ENCODE measurements around the gene PABPN1L.
"Not testable (repeated sequence)": the region's sequence is repeated elsewhere in the genome, so short reads cannot be mapped to it uniquely, and the experiment has no call there.

Gene PABPN1L

DNA sequence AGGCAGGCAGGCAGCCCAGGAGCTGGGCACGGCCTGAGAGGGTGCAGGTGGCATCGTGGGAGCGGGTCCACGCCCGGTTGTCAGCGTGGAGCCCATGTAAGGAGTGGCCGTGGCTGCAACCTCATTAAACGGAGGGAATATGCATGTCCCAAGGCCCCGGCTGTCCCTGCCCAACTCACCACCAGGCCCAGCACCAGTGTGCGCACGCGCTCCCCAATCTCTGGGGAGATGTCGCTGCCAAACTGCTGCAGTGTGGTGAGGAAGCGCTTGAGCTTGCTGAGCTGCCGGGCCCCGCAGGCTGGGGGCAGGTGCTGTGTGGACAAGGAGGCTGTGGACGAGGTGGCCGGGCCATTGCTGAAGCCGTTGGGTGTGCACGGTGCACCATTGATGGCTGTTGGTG is 25.6 kb upstream of the PABPN1L start:
- no peak overlapping the region for H3K27ac ChIP-seq
- TF ChIP-seq, protein P1, sequence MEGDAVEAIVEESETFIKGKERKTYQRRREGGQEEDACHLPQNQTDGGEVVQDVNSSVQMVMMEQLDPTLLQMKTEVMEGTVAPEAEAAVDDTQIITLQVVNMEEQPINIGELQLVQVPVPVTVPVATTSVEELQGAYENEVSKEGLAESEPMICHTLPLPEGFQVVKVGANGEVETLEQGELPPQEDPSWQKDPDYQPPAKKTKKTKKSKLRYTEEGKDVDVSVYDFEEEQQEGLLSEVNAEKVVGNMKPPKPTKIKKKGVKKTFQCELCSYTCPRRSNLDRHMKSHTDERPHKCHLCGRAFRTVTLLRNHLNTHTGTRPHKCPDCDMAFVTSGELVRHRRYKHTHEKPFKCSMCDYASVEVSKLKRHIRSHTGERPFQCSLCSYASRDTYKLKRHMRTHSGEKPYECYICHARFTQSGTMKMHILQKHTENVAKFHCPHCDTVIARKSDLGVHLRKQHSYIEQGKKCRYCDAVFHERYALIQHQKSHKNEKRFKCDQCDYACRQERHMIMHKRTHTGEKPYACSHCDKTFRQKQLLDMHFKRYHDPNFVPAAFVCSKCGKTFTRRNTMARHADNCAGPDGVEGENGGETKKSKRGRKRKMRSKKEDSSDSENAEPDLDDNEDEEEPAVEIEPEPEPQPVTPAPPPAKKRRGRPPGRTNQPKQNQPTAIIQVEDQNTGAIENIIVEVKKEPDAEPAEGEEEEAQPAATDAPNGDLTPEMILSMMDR (conservative IDR thresholded peaks at IDR 0.05), result no peak

DNA sequence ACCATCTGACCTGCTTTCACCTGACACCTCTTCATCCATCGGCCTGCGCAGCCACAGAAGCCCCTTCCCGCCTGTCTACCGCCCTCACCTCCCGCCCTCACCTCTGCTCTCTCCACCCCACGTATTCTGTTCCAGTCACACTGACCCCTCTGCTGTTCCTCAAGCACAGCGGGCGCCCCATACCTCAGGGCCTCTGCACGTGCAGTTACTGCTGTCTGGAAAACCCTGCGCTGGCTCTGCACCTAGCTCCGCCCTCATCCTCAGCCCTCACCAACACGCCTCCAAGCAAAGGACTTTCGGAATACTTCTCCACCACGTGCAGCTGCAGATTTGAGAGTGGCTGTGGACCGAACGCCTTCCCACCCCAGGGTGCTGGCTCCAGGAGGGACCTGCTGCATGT is 24.6 kb upstream of the PABPN1L start:
- TF ChIP-seq, protein P1 (conservative IDR thresholded peaks at IDR 0.05), result no peak
- H3K27ac ChIP-seq, result no peak overlapping the region

DNA sequence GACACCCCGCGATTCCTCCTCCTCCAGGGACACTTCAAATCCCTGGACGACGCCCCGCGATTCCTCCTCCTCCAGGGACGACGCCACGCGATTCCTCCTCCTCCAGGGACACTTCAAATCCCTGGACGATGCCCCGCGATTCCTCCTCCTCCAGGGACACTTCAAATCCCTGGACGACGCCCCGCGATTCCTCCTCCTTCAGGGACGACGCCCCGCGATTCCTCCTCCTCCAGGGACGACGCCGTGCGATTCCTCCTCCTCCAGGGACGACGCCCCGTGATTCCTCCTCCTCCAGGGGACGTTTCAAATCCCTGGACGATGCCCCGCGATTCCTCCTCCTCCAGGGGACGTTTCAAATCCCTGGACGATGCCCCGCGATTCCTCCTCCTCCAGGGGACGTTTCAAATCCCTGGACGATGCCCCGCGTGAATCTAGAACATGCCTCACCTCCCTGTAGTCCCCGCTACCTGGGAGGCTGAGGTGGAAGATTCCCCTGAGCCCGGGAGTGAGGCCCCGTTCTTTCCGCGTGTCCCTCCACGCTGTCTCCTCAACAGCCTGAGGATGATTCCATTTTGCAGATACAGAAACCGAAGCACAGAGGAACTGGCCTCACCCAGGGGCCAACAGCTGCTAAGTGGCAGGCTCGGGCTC is 23.4 kb upstream of the PABPN1L start:
- not testable (repeated sequence) for H3K27ac ChIP-seq

DNA sequence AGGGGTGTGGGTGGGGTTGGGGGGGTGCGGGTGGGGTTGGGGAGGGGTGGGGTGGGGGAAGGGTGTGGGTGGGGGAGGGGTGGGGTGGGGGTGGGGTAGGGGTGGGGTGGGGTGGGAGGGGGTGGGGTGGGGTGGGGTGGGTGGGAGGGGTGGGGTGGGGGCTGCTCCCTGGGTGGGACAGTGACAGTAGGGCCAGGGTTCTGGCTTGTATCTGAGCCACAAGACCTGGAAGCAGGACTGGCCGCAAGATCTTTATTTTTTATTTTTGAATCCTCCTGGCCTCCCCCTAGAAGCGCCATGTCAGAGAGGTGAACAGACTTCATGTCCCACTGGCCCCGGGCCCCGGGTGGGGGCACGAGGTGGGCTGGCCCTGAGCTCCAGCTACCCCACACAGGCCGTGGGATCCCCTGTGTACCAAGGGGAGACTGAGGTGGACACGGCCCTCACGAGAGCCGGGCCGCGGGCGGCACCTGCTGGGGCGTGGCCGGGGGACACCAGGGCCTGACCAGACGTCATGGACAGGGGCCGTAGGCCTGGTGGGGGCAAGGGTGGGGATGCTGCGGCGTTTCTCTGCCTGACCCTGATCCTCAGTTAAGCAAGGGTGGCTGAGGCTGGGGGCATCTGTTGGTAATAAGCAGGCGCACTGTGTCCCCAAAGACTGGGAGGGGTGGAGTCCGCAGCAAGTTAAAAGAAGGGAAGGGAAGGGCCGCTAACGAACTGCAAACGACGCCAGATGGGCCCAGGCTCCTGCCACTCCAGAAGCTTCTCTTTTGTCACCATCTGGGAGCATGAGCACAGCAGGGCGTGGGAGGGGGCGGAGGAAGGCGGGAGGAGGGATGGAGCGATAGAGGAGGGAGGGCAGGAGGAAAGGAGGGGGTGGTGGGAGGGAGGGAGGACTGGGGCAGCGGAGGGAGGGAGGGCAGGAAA is 22.3 kb upstream of the PABPN1L start:
- TF ChIP-seq, protein P1 (conservative IDR thresholded peaks at IDR 0.05), result no peak
- no peak overlapping the region for H3K27ac ChIP-seq

DNA sequence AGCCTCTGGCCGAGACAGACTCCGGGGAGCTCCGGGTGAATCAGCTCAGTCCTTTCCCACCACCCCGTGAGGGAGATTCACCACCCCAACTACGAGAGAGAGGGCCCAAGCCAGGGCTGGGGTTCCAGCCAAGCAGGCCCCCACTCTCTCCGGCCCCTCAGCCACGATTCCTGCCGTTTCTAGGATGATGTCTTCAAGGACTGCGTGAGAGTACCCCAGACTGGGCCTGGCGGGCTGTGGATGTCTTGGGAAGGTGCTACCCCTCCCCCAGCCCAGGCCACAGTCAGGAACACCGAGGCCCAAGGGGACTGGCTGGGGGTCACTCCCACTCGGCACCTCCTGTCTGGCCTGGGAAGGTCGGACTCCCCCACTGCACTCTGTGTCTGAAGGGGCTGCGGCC is 21.6 kb upstream of the PABPN1L start:
- TF ChIP-seq, protein P1 (conservative IDR thresholded peaks at IDR 0.05), result no peak
- H3K27ac ChIP-seq, result no peak overlapping the region

DNA sequence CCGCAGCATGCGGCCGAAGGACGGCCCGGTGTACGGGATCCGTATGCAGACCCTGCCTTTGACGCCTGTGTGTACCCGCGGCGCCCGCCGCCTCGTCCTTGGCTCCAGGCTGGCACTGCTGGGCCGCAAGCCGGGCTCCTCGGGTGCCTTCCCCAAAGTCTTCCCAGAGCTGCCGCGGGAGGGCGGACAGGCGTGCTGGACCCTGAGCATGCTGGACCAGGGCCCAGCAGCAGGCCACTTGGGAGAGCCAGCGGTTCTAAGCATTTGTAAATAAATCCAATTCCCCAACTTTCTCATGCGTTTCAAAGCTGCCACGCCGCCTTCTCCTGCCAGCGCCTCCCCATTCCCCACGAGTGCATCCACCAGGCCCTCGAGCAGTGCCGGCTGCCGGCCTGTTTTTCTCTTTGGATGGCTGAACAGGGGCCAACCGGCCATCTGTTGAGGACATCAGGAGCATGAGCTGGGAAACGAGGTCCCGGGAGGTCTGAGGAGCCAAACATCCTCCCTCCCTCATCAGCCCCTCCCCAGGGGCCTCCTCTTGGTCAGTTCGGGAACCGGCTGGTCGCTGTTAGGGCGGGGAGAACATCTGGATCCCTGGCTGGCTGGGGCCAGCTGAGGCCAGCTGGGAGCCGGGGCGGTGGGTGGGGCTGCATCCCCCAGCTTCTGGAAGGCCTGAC is 20.5 kb upstream of the PABPN1L start:
- H3K27ac ChIP-seq, result no peak overlapping the region
- TF ChIP-seq, protein P1 (conservative IDR thresholded peaks at IDR 0.05), result no peak

DNA sequence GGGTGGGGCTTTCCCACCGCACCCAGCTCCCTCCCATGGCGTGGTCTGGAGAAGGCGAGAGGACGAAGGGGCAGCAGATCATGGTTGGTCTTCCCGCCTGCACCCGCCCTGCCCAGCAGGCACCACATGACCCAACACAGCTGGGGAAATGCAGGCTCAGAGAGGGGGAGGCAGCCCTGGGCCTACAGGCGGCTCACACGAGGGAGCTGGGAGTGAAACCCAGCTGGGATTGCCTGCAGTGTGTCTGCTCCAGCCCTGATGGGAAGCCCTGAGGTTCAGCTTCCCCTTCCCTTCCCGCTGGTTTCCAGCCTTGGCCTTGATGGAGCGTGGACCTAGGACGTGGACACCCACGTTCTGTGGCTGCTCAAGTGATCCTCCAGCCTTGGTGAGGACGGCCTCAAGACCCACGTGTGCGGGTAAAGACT is 20.0 kb upstream of the PABPN1L start:
- no peak overlapping the region for H3K27ac ChIP-seq
- TF ChIP-seq, protein P1 (conservative IDR thresholded peaks at IDR 0.05), result no peak

Measured in VCaP (cell line).